Measurements from ENCODE around the gene SLC38A9. TPM values are rescaled to one million over a fixed set of nuclear protein-coding genes. Genes with fewer than 3 reads are reported as not detected.

SLC38A9 gene
- polyA plus RNA-seq, 1 of the 3 experiments (the other 2 are of a cell fraction): 6.9 TPM

- no peaks in the 10 kb centered on the region for H3K36me3 ChIP-seq (replicated peaks in 1 of 2; ENCODE audit: control insufficient read depth in 1 of 2, insufficient read depth in 2 of 2, low read length in 1 of 2)
- DNase-seq: no peak
- no peaks in the 10 kb centered on the region for H3K27me3 ChIP-seq (ENCODE audit: insufficient read depth)
- no peak overlapping the region for H3K4me2 ChIP-seq
- POLR2A ChIA-PET: no interaction called here
- H4K20me1 ChIP-seq (ENCODE audit: insufficient read depth): no peaks in the 10 kb centered on the region
- no peak overlapping the region for H3K27ac ChIP-seq (ENCODE audit: low read depth in 2 of 2, low read length in 1 of 2)
- H3K4me1 ChIP-seq (ENCODE audit: control insufficient read depth in 1 of 2, insufficient read depth in 2 of 2, low read depth in 1 of 2, low read length in 1 of 2): peaks cover under 1 to 3% of the 10 kb centered on the region in 2 experiments; a peak in 3 of 4 replicates
- H3K4me3 ChIP-seq (ENCODE audit: low read depth in 2 of 2, low read length in 1 of 2): no peak overlapping the region
- H3K9me3 ChIP-seq: no peaks in the 10 kb centered on the region
- no peaks in the 10 kb centered on the region for H3K79me2 ChIP-seq (ENCODE audit: insufficient read depth)
- H3K9ac ChIP-seq: no peak overlapping the region
- TF ChIP-seq CHD2 (IDR thresholded peaks at IDR 0.05; ENCODE audit: low read length, partially characterized antibody) (no peak), RXRA (IDR thresholded peaks at IDR 0.05; ENCODE audit: borderline replicate concordance, low read depth) (no peak), FOXJ3 (CRISPR knock-in tag; IDR thresholded peaks at IDR 0.05) (no peak), RAD21 (IDR thresholded peaks at IDR 0.05; ENCODE audit: low read length) (no peak), GABPA (IDR thresholded peaks at IDR 0.05; ENCODE audit: low read depth) (no peak), JUND (IDR thresholded peaks at IDR 0.05) (no peak), RCOR1 (IDR thresholded peaks at IDR 0.05; ENCODE audit: low read length) (no peak), CTCF (IDR thresholded peaks at IDR 0.05) (no peak), EP300 (IDR thresholded peaks at IDR 0.05; ENCODE audit: borderline replicate concordance in 1 of 2, low read depth in 1 of 2, low read length in 1 of 2) (no peak)
- TF ChIP-seq, protein P1, sequence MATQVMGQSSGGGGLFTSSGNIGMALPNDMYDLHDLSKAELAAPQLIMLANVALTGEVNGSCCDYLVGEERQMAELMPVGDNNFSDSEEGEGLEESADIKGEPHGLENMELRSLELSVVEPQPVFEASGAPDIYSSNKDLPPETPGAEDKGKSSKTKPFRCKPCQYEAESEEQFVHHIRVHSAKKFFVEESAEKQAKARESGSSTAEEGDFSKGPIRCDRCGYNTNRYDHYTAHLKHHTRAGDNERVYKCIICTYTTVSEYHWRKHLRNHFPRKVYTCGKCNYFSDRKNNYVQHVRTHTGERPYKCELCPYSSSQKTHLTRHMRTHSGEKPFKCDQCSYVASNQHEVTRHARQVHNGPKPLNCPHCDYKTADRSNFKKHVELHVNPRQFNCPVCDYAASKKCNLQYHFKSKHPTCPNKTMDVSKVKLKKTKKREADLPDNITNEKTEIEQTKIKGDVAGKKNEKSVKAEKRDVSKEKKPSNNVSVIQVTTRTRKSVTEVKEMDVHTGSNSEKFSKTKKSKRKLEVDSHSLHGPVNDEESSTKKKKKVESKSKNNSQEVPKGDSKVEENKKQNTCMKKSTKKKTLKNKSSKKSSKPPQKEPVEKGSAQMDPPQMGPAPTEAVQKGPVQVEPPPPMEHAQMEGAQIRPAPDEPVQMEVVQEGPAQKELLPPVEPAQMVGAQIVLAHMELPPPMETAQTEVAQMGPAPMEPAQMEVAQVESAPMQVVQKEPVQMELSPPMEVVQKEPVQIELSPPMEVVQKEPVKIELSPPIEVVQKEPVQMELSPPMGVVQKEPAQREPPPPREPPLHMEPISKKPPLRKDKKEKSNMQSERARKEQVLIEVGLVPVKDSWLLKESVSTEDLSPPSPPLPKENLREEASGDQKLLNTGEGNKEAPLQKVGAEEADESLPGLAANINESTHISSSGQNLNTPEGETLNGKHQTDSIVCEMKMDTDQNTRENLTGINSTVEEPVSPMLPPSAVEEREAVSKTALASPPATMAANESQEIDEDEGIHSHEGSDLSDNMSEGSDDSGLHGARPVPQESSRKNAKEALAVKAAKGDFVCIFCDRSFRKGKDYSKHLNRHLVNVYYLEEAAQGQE (IDR thresholded peaks at IDR 0.05; ENCODE audit: low read depth, low read length): no peak
- no peak overlapping the region for H2AFZ ChIP-seq (ENCODE audit: low read depth)
- CTCF ChIA-PET: no interaction called here
- no peaks in the 10 kb centered on the region for H3K9me2 ChIP-seq
- 84% methylated on average over 3 of the region's 3 CpGs for WGBS (ENCODE audit: low lambda C conversion rate)
- peaks cover 10% of the 10 kb centered on the region for H3F3A ChIP-seq (replicated peaks; ENCODE audit: insufficient read depth)
Observed at GRCh38 chr5:55621229-55621628, 90.9 kb downstream of the SLC38A9 start.

DNA sequence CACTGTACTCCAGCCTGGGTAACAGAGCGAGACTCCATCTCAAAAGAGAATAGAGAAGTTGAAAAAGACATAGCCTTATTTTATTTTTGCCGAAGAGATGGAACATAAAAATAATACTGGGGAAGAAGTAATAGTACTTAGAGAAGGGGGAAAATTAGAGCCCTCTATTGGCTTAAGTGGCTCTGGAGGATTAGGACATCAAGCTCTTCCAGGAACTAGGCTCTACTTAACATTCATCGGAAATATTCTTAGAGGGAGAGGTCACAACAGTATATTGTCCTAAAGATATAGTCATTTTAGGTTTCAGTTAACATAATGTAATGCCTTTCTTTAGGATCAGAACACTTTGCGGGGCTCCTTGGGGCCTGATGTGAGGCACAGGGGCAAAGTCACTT lies 91.4 kb downstream of the SLC38A9 start:
- Histone ChIP-seq H3K9ac (no peak overlapping the region), H3K27me3 (ENCODE audit: insufficient read depth) (no peaks in the 10 kb centered on the region), H3K79me2 (ENCODE audit: insufficient read depth) (no peaks in the 10 kb centered on the region), H2AFZ (ENCODE audit: low read depth) (no peak overlapping the region), H3K9me2 (no peaks in the 10 kb centered on the region), H3K4me3 (ENCODE audit: low read depth in 2 of 2, low read length in 1 of 2) (no peak overlapping the region), H3K4me2 (no peak overlapping the region), H3K9me3 (no peaks in the 10 kb centered on the region), H3K4me1 (ENCODE audit: control insufficient read depth in 1 of 2, insufficient read depth in 2 of 2, low read depth in 1 of 2, low read length in 1 of 2) (no peaks in the 10 kb centered on the region; a peak in 1 of 4 replicates), H4K20me1 (ENCODE audit: insufficient read depth) (no peaks in the 10 kb centered on the region), H3K36me3 (replicated peaks in 1 of 2; ENCODE audit: control insufficient read depth in 1 of 2, insufficient read depth in 2 of 2, low read length in 1 of 2) (no peaks in the 10 kb centered on the region), H3F3A (replicated peaks; ENCODE audit: insufficient read depth) (peaks cover 10% of the 10 kb centered on the region), H3K27ac (ENCODE audit: low read depth in 2 of 2, low read length in 1 of 2) (no peak overlapping the region)
- no peak for DNase-seq
- POLR2A ChIA-PET: no interaction called here
- WGBS (ENCODE audit: low lambda C conversion rate): 95% methylated on average over 4 of the region's 4 CpGs
- CTCF ChIA-PET: no interaction called here
- TF ChIP-seq NRF1 (IDR thresholded peaks at IDR 0.05; ENCODE audit: low read depth, low read length): no peak
- no peak for TF ChIP-seq SIN3A (IDR thresholded peaks at IDR 0.05; ENCODE audit: borderline replicate concordance, low read depth, low read length)
- TF ChIP-seq GABPA (IDR thresholded peaks at IDR 0.05; ENCODE audit: low read depth): no peak
- TF ChIP-seq USF2 (IDR thresholded peaks at IDR 0.05; ENCODE audit: borderline replicate concordance, low read depth, low read length): no peak
- TF ChIP-seq FOXJ3 (CRISPR knock-in tag; IDR thresholded peaks at IDR 0.05): no peak
- TF ChIP-seq, protein P2, sequence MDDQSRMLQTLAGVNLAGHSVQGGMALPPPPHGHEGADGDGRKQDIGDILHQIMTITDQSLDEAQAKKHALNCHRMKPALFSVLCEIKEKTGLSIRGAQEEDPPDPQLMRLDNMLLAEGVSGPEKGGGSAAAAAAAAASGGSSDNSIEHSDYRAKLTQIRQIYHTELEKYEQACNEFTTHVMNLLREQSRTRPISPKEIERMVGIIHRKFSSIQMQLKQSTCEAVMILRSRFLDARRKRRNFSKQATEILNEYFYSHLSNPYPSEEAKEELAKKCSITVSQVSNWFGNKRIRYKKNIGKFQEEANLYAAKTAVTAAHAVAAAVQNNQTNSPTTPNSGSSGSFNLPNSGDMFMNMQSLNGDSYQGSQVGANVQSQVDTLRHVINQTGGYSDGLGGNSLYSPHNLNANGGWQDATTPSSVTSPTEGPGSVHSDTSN (IDR thresholded peaks at IDR 0.05): no peak
- TF ChIP-seq RXRA (IDR thresholded peaks at IDR 0.05; ENCODE audit: borderline replicate concordance, low read depth): no peak
- TF ChIP-seq YY1 (IDR thresholded peaks at IDR 0.05; ENCODE audit: low read depth): no peak
- no peak for TF ChIP-seq TAF1 (IDR thresholded peaks at IDR 0.05; ENCODE audit: borderline replicate concordance, low read depth, low read length)
- no peak for TF ChIP-seq CTCF (IDR thresholded peaks at IDR 0.05)
- no peak for TF ChIP-seq TCF12 (IDR thresholded peaks at IDR 0.05)
